CD4-positive, alpha-beta memory T cell (primary cell): ENCODE measurements around the gene LCT. TPM values are rescaled to one million over a fixed set of nuclear protein-coding genes. Genes with fewer than 3 reads are reported as not detected.

Source experiments
- CTCF ChIA-PET: fragments of 350-600 bp; sonication (Branson Sonifier 250); formaldehyde crosslinking; loops from one replicate; lab custom pipeline; 2021; ENCODE audit warnings: inconsistent platforms; ENCODE audit not compliant: partially characterized antibody; lab: Charles Lee
- POLR2A ChIA-PET: fragments of 350-600 bp; sonication (Branson Sonifier 250); formaldehyde crosslinking; loops from one replicate; lab custom pipeline; 2021; ENCODE audit not compliant: partially characterized antibody; lab: Charles Lee
- DNase-seq, 5 donors: peaks; one replicate each; pipeline versions ENCODE4 v3.0.0 to v3.0.0-alpha.2; 2020 to 2022; ENCODE audit warnings: mixed read lengths in 1 of 5
- H3K27ac ChIP-seq: one replicate; pipeline ENCODE4 v1.7.0; 2013; ENCODE audit warnings: low read depth, low read length
- H3K27me3 ChIP-seq: 2 replicates; pipeline ENCODE4 v1.7.0; 2013; ENCODE audit warnings: mild to moderate bottlenecking, low read length, moderate library complexity; ENCODE audit not compliant: insufficient read depth
- H3K36me3 ChIP-seq: 2 replicates; pipeline ENCODE4 v1.7.0; 2013; ENCODE audit warnings: mild to moderate bottlenecking, low read length, moderate library complexity; ENCODE audit not compliant: insufficient read depth
- H3K4me1 ChIP-seq: 2 replicates; pipeline ENCODE4 v1.7.0; 2013; ENCODE audit warnings: mild to moderate bottlenecking, low read length, moderate library complexity; ENCODE audit not compliant: insufficient read depth
- H3K4me3 ChIP-seq, 2 donors: one replicate each; pipeline ENCODE4 v1.7.0; 2013; ENCODE audit warnings: low read length in 2 of 2, mild to moderate bottlenecking in 1 of 2
- H3K9me3 ChIP-seq, 2 donors: one replicate each; pipeline ENCODE4 v1.7.0; 2013; ENCODE audit warnings: low read length in 2 of 2, control low read depth in 1 of 2; ENCODE audit not compliant: control insufficient read depth in 1 of 2
- H3K27ac Mint-ChIP-seq, 7 donors: one replicate each; pipeline ENCODE4 v1.8.0; 2020 to 2021; ENCODE audit warnings: mixed read lengths in 7 of 7, mild to moderate bottlenecking in 6 of 7, inconsistent platforms in 3 of 7, moderate library complexity in 3 of 7
- H3K27me3 Mint-ChIP-seq, 2 donors: one replicate each; pipeline ENCODE4 v1.8.0; 2020 to 2021; ENCODE audit warnings: mixed read lengths in 2 of 2
- H3K36me3 Mint-ChIP-seq, 2 donors: one replicate each; pipeline ENCODE4 v1.8.0; 2020 to 2021; ENCODE audit warnings: mixed read lengths in 2 of 2, inconsistent platforms in 1 of 2, mild to moderate bottlenecking in 1 of 2
- H3K4me1 Mint-ChIP-seq, 4 donors: one replicate each; pipeline ENCODE4 v1.8.0; 2020 to 2021; ENCODE audit warnings: mixed read lengths in 4 of 4, mild to moderate bottlenecking in 1 of 4
- H3K4me3 Mint-ChIP-seq, 8 donors: one replicate each; pipeline ENCODE4 v1.8.0; 2020 to 2021; ENCODE audit warnings: mixed read lengths in 8 of 8, mild to moderate bottlenecking in 7 of 8, moderate library complexity in 6 of 8, inconsistent platforms in 3 of 8
- H3K9me3 Mint-ChIP-seq, 8 donors: one replicate each; pipeline ENCODE4 v1.8.0; 2020 to 2021; ENCODE audit warnings: mixed read lengths in 8 of 8, mild to moderate bottlenecking in 5 of 8, inconsistent platforms in 3 of 8, moderate library complexity in 1 of 8
- intact Hi-C: fragments of 100-400 bp; cut with micrococcal nuclease; formaldehyde crosslinking; loops from one replicate; pipeline ENCODE4 v1.15.1; 2023
- polyA plus RNA-seq, 2 donors: library from polyadenylated mRNA; unstranded; fragments of 300-500 nt; fragmentation: Illumina TruSeq; gene quantifications; one replicate each; pipeline ENCODE4 v1.2.3, GENCODE V29; 2021
- total RNA-seq, 2 experiments: library from RNA; stranded (reverse); gene quantifications; one replicate each; pipeline ENCODE4 v1.2.3, GENCODE V29; 2021

Gene LCT
- total and polyA plus RNA-seq, 4 experiments from 2014 or later: 0.06 TPM; not detected in 2

DNA sequence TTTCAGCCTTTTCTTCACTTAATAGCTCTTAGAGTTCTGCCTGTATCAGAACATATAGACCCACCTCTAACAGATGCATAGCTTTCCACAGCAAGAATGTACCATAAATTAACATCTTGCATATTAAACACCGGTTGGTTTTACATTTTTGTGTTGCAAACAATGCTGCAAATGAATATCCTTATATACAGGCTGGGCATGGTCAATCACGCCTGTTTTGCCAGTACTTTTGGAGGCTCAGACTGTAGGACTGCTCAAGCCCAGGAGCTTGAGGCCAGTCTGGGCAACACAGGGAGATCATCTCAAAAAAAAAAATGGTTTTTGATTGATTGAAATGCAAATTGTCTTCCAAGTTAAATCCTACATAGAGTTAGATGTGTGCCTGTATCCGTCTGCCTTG, 1.5 kb upstream of the LCT start:
- Mint-ChIP-seq H3K4me1 (peaks cover 4 to 9% (median 6%) of the 10 kb centered on the region in 4 donors), H3K27ac (peak overlapping the region in 1 of 7 donors; percentile 43), H3K4me3 (no peak overlapping the region), H3K36me3 (peaks cover 13 to 30% of the 10 kb centered on the region in 2 donors), H3K27me3 (no peaks in the 10 kb centered on the region), H3K9me3 (no peaks in the 10 kb centered on the region)
- Histone ChIP-seq H3K27me3 (no peaks in the 10 kb centered on the region), H3K9me3 (no peaks in the 10 kb centered on the region), H3K36me3 (peaks cover 7% of the 10 kb centered on the region), H3K4me3 (no peak overlapping the region), H3K4me1 (no peaks in the 10 kb centered on the region), H3K27ac (no peak overlapping the region)
- intact Hi-C loops: no loop called here
- ChIA-PET POLR2A (interaction anchor here (0.7 kb wide), 1 partner anchor 519 kb away, joined by 3 read pairs; no protein-coding TSS in a partner anchor), CTCF (interaction anchor here (0.6 to 1.2 kb wide), 2 partner anchors 13 to 41 kb away, joined by 3 to 4 read pairs; no protein-coding TSS in a partner anchor)
- DNase-seq: no peak

DNA sequence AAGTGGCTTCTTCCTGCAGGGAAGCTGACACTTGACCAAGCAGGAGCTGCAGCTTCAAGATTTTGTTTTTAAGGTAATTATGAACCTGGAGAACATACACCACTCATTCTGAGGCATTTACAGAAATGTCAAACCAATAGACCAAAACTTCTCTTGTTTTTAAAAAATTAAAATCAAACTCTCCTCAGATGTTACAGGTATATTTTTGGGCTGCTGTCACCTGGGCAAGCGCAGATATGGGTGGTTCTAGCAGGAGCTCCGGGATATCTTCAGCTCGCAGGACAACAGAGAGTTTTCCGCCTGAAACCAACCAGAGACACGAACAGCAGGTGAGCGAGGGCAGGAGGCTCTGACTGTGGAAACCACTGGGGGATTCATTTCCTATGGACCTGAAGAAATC, 4.1 kb downstream of the LCT start:
- intact Hi-C loops: no loop called here
- Mint-ChIP-seq H3K27ac (no peak overlapping the region), H3K36me3 (no peaks in the 10 kb centered on the region), H3K27me3 (no peaks in the 10 kb centered on the region), H3K4me3 (no peak overlapping the region), H3K4me1 (peaks cover 3 to 4% (median 3%) of the 10 kb centered on the region in 4 donors), H3K9me3 (no peaks in the 10 kb centered on the region)
- POLR2A ChIA-PET: no interaction called here
- no peaks in the 10 kb centered on the region for H3K9me3 ChIP-seq
- H3K27me3 ChIP-seq: no peaks in the 10 kb centered on the region
- H3K36me3 ChIP-seq: no peaks in the 10 kb centered on the region
- CTCF ChIA-PET: interaction anchor here (0.7 to 1.3 kb wide), 2 partner anchors 36 to 118 kb away, joined by 3 to 6 read pairs; no protein-coding TSS in a partner anchor
- no peaks in the 10 kb centered on the region for H3K4me1 ChIP-seq
- no peak for DNase-seq
- H3K27ac ChIP-seq: no peak overlapping the region
- H3K4me3 ChIP-seq: no peak overlapping the region

DNA sequence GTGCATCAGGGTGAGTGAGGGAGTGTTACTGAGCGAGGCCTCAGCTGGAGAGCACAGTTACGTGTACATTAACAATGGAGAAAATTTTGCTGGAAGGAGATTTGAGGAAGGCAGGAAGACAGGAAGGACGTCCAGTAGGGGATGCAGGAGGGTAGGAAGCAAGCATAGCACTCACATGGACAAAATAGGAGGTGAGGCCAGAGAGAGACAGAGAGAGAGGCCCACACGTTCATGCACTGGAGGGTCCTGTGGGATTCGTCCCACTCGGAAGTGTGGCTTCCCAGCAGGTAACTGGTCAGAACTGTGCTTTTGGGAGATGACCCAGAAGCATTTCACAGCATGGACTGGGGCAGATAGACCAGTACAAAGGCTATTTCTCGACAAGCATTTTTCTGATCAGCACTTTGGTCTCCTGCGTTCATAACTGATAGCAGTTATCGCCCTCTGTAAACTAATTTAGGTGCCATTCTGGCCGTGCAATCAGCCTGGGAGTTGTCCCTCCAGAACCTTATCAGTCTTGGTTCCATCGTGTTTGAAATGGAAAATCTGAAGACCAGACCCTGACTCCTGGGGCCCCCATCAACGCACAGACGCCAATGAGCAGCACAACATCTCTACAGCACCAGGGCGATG, 5.7 kb downstream of the LCT start:
- Histone ChIP-seq H3K27ac (no peak overlapping the region), H3K9me3 (no peaks in the 10 kb centered on the region), H3K4me1 (no peaks in the 10 kb centered on the region), H3K4me3 (no peak overlapping the region), H3K36me3 (no peaks in the 10 kb centered on the region), H3K27me3 (no peaks in the 10 kb centered on the region)
- Mint-ChIP-seq H3K9me3 (no peaks in the 10 kb centered on the region), H3K27ac (peak overlapping the region in 1 of 7 donors; percentile 37), H3K36me3 (no peaks in the 10 kb centered on the region), H3K27me3 (no peaks in the 10 kb centered on the region), H3K4me3 (no peak overlapping the region), H3K4me1 (peaks cover 3 to 4% (median 3%) of the 10 kb centered on the region in 4 donors)
- intact Hi-C loops: no loop called here
- POLR2A ChIA-PET: no interaction called here
- CTCF ChIA-PET: no interaction called here
- no peak for DNase-seq

DNA sequence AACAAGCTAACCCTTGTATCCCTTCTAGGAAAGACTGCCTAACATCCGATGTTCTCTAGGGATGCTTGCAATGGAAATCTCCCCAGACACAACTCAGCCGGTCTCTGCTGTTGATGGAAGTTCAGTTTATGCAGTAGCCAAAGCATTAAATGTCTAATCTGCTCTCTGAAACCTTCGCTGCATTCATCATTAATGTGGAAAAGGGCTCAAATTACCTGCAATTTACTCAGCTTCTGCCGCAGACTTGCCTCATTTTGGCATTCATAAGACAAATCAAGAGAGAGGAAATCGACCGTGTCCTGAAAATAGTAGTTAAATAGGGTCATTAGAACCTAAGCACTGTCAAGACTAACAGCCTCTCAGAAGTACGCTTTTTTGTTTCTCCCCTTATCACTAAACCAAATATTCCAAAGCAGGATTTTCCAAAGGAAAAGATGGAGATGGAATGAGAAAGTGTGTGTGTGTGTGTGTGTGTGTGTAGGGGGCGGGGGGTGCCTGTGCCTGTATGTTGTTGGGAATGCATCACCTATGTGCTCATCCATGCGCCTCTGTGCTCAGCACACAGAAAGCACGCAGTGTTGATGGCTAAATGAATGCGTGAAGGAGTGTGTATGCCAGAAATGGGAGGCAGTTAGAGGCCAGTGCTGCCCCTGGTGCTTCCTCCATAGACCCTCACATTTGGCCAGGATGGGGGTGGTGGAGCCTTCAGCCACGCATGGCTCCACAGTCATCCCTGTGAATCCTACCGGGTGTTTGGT, 7.4 kb downstream of the LCT start:
- no peaks in the 10 kb centered on the region for H3K36me3 Mint-ChIP-seq
- Histone ChIP-seq H3K4me3 (no peak overlapping the region), H3K36me3 (no peaks in the 10 kb centered on the region), H3K9me3 (no peaks in the 10 kb centered on the region), H3K27me3 (no peaks in the 10 kb centered on the region), H3K27ac (no peak overlapping the region), H3K4me1 (no peaks in the 10 kb centered on the region)
- ChIA-PET CTCF (no interaction called here), POLR2A (no interaction called here)
- no peak overlapping the region for H3K4me3 Mint-ChIP-seq
- no peak overlapping the region for H3K27ac Mint-ChIP-seq
- no peak for DNase-seq
- intact Hi-C loops: no loop called here
- H3K27me3 Mint-ChIP-seq: no peaks in the 10 kb centered on the region
- no peaks in the 10 kb centered on the region for H3K9me3 Mint-ChIP-seq
- no peaks in the 10 kb centered on the region for H3K4me1 Mint-ChIP-seq

DNA sequence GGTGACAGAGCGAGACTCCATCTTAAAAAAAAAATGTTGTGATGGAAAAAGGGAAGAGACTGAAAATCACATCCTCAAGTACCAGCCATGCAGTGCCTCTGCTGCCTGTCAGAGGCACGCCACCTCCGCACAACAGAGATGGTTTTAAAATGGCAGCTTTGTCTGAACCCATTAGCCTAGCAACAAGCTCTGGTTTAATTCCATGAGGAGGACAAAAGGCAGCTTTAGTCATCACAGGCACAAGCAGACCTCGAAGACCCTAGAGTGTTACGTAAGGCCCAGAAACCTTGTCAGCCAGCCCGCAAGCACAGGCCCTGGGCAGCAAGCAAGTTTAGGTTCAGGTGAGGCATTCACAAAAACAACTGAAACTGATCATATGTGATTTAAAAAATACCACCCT, 10.4 kb downstream of the LCT start:
- ChIA-PET CTCF (interaction anchor here (0.8 kb wide), 1 partner anchor 29 kb away, joined by 3 read pairs; no protein-coding TSS in a partner anchor), POLR2A (no interaction called here)
- Histone ChIP-seq H3K27ac (no peak overlapping the region), H3K4me1 (no peaks in the 10 kb centered on the region), H3K36me3 (no peaks in the 10 kb centered on the region), H3K9me3 (no peaks in the 10 kb centered on the region), H3K27me3 (no peaks in the 10 kb centered on the region), H3K4me3 (no peak overlapping the region)
- Mint-ChIP-seq H3K27me3 (no peaks in the 10 kb centered on the region), H3K4me1 (no peaks in the 10 kb centered on the region), H3K36me3 (peaks cover 0 to 10% of the 10 kb centered on the region in 2 donors), H3K9me3 (peaks cover 0 to 13% (median 9%) of the 10 kb centered on the region in 8 donors), H3K4me3 (no peak overlapping the region), H3K27ac (no peak overlapping the region)
- DNase-seq: no peak
- intact Hi-C loops: no loop called here

DNA sequence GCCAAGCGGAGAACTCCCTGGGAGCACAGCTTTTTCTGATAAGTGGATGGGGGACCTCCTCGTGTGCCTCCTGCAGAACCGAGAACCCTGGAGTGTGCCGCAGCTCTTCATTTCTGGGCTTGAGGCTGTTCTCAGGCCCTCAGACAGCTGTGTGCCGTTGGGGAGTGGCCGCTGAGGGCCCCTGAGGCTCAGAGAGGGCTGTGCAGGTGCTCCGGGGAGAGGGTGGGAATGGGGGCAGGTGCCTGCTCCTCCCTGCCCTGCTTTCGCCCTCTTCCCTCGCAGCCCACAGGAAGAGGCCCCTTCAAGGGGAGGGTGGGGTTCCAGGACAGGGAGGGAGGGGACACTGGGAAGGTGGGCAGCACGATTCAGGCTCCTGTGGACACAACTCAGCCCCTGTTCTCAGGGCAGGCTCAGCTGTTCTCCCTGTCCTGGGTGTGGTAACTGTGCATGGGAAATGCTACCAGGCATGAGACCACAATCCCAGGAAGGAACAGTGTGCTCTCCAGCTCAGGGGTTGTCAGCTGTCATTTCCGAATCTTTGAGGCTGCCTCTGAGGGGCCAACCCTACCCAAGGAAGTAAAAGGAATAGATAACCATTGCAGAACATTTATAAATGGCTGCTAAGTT, 11.3 kb downstream of the LCT start:
- CTCF ChIA-PET: interaction anchor here (0.8 to 1.1 kb wide), 2 partner anchors 13 to 28 kb away, joined by 3 read pairs; no protein-coding TSS in a partner anchor
- intact Hi-C loops: no loop called here
- H3K27me3 Mint-ChIP-seq: no peaks in the 10 kb centered on the region
- H3K9me3 ChIP-seq: no peaks in the 10 kb centered on the region
- H3K27me3 ChIP-seq: no peaks in the 10 kb centered on the region
- DNase-seq: no peak
- POLR2A ChIA-PET: no interaction called here
- H3K27ac ChIP-seq: no peak overlapping the region
- H3K9me3 Mint-ChIP-seq: peaks cover 0 to 13% (median 9%) of the 10 kb centered on the region in 8 donors
- no peak overlapping the region for H3K4me3 Mint-ChIP-seq
- H3K36me3 Mint-ChIP-seq: peaks cover 0 to 10% of the 10 kb centered on the region in 2 donors
- H3K4me1 Mint-ChIP-seq: peaks cover 0 to 4% (median 2%) of the 10 kb centered on the region in 4 donors
- no peak overlapping the region for H3K4me3 ChIP-seq
- H3K4me1 ChIP-seq: peaks cover under 1% of the 10 kb centered on the region
- H3K36me3 ChIP-seq: no peaks in the 10 kb centered on the region
- no peak overlapping the region for H3K27ac Mint-ChIP-seq

DNA sequence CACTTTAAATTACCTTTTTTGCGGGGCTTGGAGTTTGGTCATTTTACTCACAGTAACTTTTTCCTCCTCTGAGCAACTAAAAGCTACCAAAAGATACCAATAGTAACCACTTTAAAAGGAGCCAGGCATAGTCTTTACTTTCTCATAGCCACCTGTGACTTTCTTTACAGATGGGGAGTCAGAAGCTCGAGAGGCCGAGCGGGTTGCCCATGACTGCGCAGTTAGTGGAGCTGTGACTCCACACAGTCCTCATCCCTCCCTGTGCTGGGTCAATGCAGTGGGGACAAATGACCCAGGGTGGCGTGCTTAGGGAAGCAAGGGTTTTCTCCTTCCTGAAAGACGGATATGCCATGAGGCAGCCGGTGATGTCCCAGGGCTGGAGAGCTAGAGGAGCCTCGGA, 11.9 kb downstream of the LCT start:
- ChIA-PET CTCF (interaction anchor here (1.1 kb wide), 1 partner anchor 14 kb away, joined by 3 read pairs; no protein-coding TSS in a partner anchor), POLR2A (no interaction called here)
- no peak for DNase-seq
- H3K9me3 ChIP-seq: no peaks in the 10 kb centered on the region
- no peak overlapping the region for H3K4me3 ChIP-seq
- peaks cover 5 to 9% (median 6%) of the 10 kb centered on the region in 4 donors for H3K4me1 Mint-ChIP-seq
- peaks cover 5% of the 10 kb centered on the region for H3K4me1 ChIP-seq
- H3K36me3 ChIP-seq: no peaks in the 10 kb centered on the region
- intact Hi-C loops: no loop called here
- H3K9me3 Mint-ChIP-seq: peaks cover 0 to 13% (median 9%) of the 10 kb centered on the region in 8 donors
- H3K4me3 Mint-ChIP-seq: no peak overlapping the region
- no peaks in the 10 kb centered on the region for H3K27me3 Mint-ChIP-seq
- H3K27ac ChIP-seq: no peak overlapping the region
- no peak overlapping the region for H3K27ac Mint-ChIP-seq
- H3K36me3 Mint-ChIP-seq: peaks cover 0 to 10% of the 10 kb centered on the region in 2 donors
- H3K27me3 ChIP-seq: no peaks in the 10 kb centered on the region
